ENCODE data around the gene DDI2. TPM values are rescaled to one million over a fixed set of nuclear protein-coding genes. Genes with fewer than 3 reads are reported as not detected.
A peak's percentile ranks its signal among the peaks of the same experiment; 100 is the strongest.

The DDI2 gene
- total and polyA plus RNA-seq, 9 of the 15 experiments (the other 6 are each of a cell fraction or from before 2014, with no cell fraction given), result 6.5 to 48.4 (median 21.2) TPM

DNA sequence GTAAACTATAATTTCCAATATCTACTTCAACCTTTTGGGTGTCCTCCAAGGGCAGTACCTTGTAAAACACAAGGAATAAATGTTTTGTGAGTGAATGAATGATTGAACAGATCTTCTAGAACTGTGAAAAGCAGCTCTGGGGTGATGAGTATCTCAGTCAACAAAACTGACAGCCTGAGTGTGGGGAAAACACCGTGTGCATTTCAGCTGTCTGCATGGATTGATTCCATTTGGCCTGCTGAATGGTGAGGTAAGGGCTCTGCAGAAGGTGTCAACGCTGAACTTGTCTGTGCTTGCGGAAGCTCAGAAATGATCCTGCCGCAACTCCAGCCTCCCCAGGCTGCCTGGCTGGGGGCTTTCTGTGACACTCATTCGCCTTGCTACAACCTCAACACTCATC is 25.0 kb upstream of the DDI2 start:
- H3K27ac ChIP-seq (ENCODE audit: extremely low read depth, low read depth, low read length), result no peak overlapping the region
- no peak overlapping the region for H3K9ac ChIP-seq (ENCODE audit: insufficient read depth in 1 of 2, low read depth in 2 of 2, low read length in 2 of 2)
- H3K36me3 ChIP-seq (ENCODE audit: control insufficient read depth, insufficient read depth, low read length), result no peaks in the 10 kb centered on the region
- in situ Hi-C loops (cut with MboI) (no loop called here), intact Hi-C loops (cut with micrococcal nuclease) (no loop called here)
- H3K79me2 ChIP-seq (ENCODE audit: control insufficient read depth, insufficient read depth, low read length), result no peaks in the 10 kb centered on the region
- H2AFZ ChIP-seq (ENCODE audit: low read depth, low read length), result peak overlapping the region; percentile 47; the same call in 1 of the 2 replicates
- POLR2A ChIA-PET, result interaction anchor here (0.6 to 1.8 kb wide), 3 partner anchors 13 to 76 kb away, joined by 3 to 5 read pairs (median 3); no protein-coding TSS in a partner anchor
- TF ChIP-seq ZNF24 (IDR thresholded peaks at IDR 0.05) (peak; percentile 73), ZNF79 (CRISPR knock-in tag; IDR thresholded peaks at IDR 0.05; ENCODE audit: low read depth) (no peak), ETS2 (tag; IDR thresholded peaks at IDR 0.05; ENCODE audit: borderline replicate concordance, poor library complexity, severe bottlenecking) (no peak), PKNOX1 (IDR thresholded peaks at IDR 0.05) (0 out of 2 replicates have a peak, but pooled peaks have one; percentile 23)
- TF ChIP-seq, protein P1, sequence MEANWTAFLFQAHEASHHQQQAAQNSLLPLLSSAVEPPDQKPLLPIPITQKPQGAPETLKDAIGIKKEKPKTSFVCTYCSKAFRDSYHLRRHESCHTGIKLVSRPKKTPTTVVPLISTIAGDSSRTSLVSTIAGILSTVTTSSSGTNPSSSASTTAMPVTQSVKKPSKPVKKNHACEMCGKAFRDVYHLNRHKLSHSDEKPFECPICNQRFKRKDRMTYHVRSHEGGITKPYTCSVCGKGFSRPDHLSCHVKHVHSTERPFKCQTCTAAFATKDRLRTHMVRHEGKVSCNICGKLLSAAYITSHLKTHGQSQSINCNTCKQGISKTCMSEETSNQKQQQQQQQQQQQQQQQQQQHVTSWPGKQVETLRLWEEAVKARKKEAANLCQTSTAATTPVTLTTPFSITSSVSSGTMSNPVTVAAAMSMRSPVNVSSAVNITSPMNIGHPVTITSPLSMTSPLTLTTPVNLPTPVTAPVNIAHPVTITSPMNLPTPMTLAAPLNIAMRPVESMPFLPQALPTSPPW (CRISPR knock-in tag; IDR thresholded peaks at IDR 0.05), result no peak
- BruUV-seq (replicated peaks), result no TSS peak
- H3K9me1 ChIP-seq (ENCODE audit: control insufficient read depth, insufficient read depth, low read length), result no peaks in the 10 kb centered on the region
- no peak overlapping the region for H3K4me2 ChIP-seq (ENCODE audit: insufficient read depth, low read length)
- 51% methylated on average over 5 of the region's 5 CpGs for WGBS (ENCODE audit: insufficient coverage, low coverage, missing lambda C conversion rate)
- H3K4me3 ChIP-seq, result no peak overlapping the region
- CTCF ChIA-PET (ENCODE audit: low intra/inter-chr PET ratio), result no interaction called here
- 0 out of 2 replicates have a peak, but pooled peaks cover 4% of the 10 kb centered on the region for H3K9me3 ChIP-seq (replicated peaks; ENCODE audit: control insufficient read depth, insufficient read depth, low read depth, low read length)
- FAIRE-seq (no peak), DNase-seq (ENCODE audit: extremely low read depth in 1 of 4, low spot score in 3 of 4) (no peak), ATAC-seq (no peak)
- no peaks in the 10 kb centered on the region for H3K27me3 ChIP-seq (ENCODE audit: control insufficient read depth in 2 of 2, insufficient read depth in 2 of 2, low read length in 2 of 2)
- no peaks in the 10 kb centered on the region for H4K20me1 ChIP-seq (replicated peaks; ENCODE audit: control insufficient read depth, insufficient read depth, low read length)
- peaks cover 0 to 4% of the 10 kb centered on the region in 2 experiments; a peak in 2 of 5 replicates for H3K4me1 ChIP-seq (replicated peaks in 1 of 2; ENCODE audit: control insufficient read depth in 2 of 2, insufficient read depth in 2 of 2, low read length in 2 of 2)
